Uterus (tissue), 4 donors: ENCODE data around the gene ONECUT3. TPM values are rescaled to one million over a fixed set of nuclear protein-coding genes. Genes with fewer than 3 reads are reported as not detected.

ENCODE experiments used
- DNase-seq, 2 donors: peaks; one replicate each; pipeline ENCODE4 v3.0.0-alpha.2; 2019 to 2020
- H3K27ac ChIP-seq, 2 donors: fragments of 200-600 bp; sonication (generic); 1 replicate in 1 of 2; 2 replicates in 1 of 2; pipeline ENCODE4 v1.5.1; 2016 to 2018
- H3K27me3 ChIP-seq, 2 donors: fragments of 200-600 bp; sonication (generic); one replicate each; pipeline ENCODE4 v1.5.1; 2018 to 2019; ENCODE audit warnings: control low read depth in 1 of 2
- H3K36me3 ChIP-seq, 2 donors: fragments of 200-600 bp; sonication (generic); one replicate each; pipeline ENCODE4 v1.5.1; 2019; ENCODE audit warnings: control low read depth in 1 of 2
- H3K4me1 ChIP-seq, 2 donors: fragments of 200-600 bp; sonication (generic); one replicate each; pipeline ENCODE4 v1.5.1; 2018 to 2019; ENCODE audit warnings: control low read depth in 1 of 2
- H3K4me3 ChIP-seq, 2 donors: fragments of 200-600 bp; sonication (generic); 1 replicate in 1 of 2; 2 replicates in 1 of 2; pipeline ENCODE4 v1.5.1; 2018 to 2019; ENCODE audit warnings: mild to moderate bottlenecking in 1 of 2
- H3K9me3 ChIP-seq, 2 donors: fragments of 200-600 bp; sonication (generic); one replicate each; pipeline ENCODE4 v1.5.1; 2019; ENCODE audit warnings: control low read depth in 1 of 2
- POLR2A ChIP-seq, 2 donors: fragments of 450-650 bp; IDR thresholded peaks; one replicate each; pipeline ENCODE4 v1.6.1; 2016; ENCODE audit warnings: antibody characterized with exemption in 2 of 2, mild to moderate bottlenecking in 1 of 2, moderate library complexity in 1 of 2
- intact Hi-C: fragments of 100-400 bp; cut with DNase I; formaldehyde crosslinking; loops from one replicate; pipeline ENCODE4 v1.15.1; 2023; ENCODE audit warnings: low total_unique reads
- total RNA-seq, 4 donors: library from RNA; depleted of rRNA in 3 of 4; stranded (reverse); fragments of >200 nt in 3 of 4; gene quantifications; one replicate each; pipeline versions ENCODE4 v1.1.0 to v1.2.4, GENCODE V29; 2014 to 2023
- TF ChIP-seq, protein P1 (sequence below), 4 experiments: fragments of 200-600 bp in 2 of 4; fragments of 450-650 bp in 2 of 4; sonication (generic) in 2 of 4; IDR thresholded peaks; one replicate each; pipeline ENCODE4 v1.5.1; 2016 to 2019; ENCODE audit warnings: antibody characterized with exemption in 4 of 4, mild to moderate bottlenecking in 2 of 4, moderate library complexity in 1 of 4
- donor health status: DM: yes; HTN: yes; CAD: no.

The ONECUT3 gene
- total RNA-seq, 4 donors from 2014 or later, result not detected

DNA sequence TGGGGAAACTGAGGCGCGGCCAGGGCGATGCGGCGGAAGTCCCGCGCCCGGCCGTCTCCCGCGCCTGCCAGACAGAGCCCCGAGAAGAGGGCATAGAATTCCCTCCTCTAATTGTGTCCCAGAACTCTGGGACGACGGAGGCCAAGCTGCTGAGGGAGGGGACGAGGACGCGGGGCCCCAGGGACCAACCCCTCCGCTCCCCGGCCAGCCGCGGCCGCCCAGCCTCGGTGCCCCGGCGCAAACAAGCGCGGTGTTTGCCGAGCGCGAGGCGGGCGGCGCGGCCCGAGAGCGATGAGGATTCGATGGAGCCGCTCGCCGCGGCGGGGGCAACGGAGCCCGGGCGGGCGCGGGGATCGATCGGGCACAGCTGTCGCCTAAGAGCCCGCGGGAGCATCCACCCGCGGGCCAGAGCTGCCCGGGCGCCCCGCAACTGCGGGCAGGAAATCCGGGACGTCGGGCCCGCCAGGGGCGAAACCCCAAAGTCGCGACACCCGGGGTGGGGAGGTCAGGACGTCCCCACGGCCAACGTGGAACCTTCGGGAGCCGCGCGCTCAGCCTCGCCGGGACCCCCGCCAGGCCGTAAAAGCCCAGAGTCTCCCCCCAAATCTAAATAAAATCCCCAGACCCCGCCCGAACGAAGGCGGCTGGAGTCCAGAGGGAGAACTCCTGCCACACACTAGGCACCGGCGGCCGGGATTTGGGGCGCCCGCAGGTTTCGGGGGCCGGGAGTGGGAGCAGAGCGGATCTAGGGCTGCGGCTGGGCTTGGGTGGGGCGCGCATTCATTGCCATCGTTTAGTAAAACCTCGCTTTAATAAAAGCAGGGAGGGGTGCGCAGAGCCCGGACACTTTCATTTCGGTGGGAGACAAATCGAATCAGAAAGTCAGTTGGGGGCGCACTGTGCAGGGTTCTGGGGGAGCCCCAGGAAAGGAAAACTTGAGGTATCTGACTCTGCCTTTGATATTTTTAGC is 3.6 kb upstream of the ONECUT3 start:
- no peaks in the 10 kb centered on the region for H3K9me3 ChIP-seq
- H3K27ac ChIP-seq, result no peak overlapping the region
- no peak for DNase-seq
- TF ChIP-seq, protein P1, sequence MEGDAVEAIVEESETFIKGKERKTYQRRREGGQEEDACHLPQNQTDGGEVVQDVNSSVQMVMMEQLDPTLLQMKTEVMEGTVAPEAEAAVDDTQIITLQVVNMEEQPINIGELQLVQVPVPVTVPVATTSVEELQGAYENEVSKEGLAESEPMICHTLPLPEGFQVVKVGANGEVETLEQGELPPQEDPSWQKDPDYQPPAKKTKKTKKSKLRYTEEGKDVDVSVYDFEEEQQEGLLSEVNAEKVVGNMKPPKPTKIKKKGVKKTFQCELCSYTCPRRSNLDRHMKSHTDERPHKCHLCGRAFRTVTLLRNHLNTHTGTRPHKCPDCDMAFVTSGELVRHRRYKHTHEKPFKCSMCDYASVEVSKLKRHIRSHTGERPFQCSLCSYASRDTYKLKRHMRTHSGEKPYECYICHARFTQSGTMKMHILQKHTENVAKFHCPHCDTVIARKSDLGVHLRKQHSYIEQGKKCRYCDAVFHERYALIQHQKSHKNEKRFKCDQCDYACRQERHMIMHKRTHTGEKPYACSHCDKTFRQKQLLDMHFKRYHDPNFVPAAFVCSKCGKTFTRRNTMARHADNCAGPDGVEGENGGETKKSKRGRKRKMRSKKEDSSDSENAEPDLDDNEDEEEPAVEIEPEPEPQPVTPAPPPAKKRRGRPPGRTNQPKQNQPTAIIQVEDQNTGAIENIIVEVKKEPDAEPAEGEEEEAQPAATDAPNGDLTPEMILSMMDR (IDR thresholded peaks at IDR 0.05), result no peak
- peaks cover 0 to 24% of the 10 kb centered on the region in 2 donors for H3K4me1 ChIP-seq
- H3K36me3 ChIP-seq, result no peaks in the 10 kb centered on the region
- intact Hi-C loops, result no loop called here
- no peak overlapping the region for H3K4me3 ChIP-seq
- peaks cover 22 to 70% of the 10 kb centered on the region in 2 donors for H3K27me3 ChIP-seq

DNA sequence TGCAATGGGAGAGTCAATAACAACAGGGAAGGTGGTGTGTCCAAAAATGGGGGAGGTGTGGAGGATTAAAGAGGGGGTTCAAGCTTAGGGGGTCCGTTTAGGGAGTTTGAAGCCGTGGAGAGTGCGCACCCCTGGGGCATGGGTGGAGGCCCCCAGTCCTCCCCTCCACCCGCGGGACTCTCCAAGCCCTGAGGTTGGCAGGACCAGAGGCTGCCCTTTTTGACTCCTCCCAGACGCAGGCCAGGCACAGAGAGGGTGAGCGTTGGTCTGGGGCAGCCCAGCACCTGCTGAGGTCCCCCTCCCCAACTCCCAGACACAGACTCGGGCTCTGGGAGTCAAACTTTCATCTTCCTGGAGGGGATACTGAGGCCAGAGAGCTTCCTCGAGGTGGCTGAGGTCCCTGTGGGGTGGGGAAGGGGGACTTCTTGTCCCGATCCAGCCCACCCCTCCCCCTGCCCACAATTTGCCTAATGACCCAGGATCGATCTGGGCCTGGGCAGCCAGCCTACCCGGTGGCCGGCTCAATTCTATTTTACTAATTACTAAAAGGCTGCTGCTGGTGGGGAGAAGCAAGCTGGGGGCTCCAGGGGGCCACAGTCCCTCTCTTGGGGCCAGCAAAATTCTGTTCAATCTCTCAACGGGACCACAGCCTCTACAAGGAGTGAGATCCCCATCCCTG is 2.8 kb upstream of the ONECUT3 start:
- H3K4me3 ChIP-seq, result no peak overlapping the region
- DNase-seq, result no peak
- no peak overlapping the region for H3K27ac ChIP-seq
- peaks cover 0 to 27% of the 10 kb centered on the region in 2 donors for H3K4me1 ChIP-seq
- no peaks in the 10 kb centered on the region for H3K36me3 ChIP-seq
- no peak for TF ChIP-seq POLR2A (IDR thresholded peaks at IDR 0.05)
- TF ChIP-seq, protein P1 (IDR thresholded peaks at IDR 0.05), result no peak
- no peaks in the 10 kb centered on the region for H3K9me3 ChIP-seq
- peaks cover 22 to 68% of the 10 kb centered on the region in 2 donors for H3K27me3 ChIP-seq
- intact Hi-C loops, result no loop called here

DNA sequence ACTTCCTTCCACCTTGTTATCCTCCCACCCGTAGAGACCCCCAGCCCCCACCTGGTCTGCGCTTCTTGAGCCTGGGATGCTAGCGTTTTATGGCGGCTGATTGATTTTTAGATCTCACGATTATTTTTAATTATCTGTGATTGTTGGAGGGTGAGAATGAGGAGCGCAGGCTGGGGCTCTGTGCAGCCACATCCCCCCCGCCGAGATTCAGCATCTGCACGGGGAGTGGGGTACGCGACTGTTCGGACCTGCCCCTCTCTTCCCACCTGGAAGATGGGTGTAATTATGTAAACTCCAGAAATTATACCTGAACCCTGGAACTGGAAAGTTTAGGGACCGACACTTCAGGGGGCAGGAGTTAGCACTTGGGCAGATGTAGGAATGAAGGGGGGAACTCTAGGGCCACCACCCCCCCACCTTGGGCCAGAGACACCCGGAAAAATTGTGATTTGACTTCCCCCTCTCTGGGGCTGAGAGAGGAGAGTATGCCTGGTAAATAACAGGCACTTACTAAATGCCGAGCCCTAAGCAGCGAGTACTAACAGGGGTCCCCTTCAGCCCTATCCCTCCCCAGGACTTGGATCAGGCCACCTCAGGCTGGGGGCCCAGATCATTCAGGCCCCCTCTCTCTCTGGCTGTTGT is 1.8 kb upstream of the ONECUT3 start:
- Histone ChIP-seq H3K9me3 (no peaks in the 10 kb centered on the region), H3K27me3 (peaks cover 22 to 75% of the 10 kb centered on the region in 2 donors)
- intact Hi-C loops, result no loop called here

DNA sequence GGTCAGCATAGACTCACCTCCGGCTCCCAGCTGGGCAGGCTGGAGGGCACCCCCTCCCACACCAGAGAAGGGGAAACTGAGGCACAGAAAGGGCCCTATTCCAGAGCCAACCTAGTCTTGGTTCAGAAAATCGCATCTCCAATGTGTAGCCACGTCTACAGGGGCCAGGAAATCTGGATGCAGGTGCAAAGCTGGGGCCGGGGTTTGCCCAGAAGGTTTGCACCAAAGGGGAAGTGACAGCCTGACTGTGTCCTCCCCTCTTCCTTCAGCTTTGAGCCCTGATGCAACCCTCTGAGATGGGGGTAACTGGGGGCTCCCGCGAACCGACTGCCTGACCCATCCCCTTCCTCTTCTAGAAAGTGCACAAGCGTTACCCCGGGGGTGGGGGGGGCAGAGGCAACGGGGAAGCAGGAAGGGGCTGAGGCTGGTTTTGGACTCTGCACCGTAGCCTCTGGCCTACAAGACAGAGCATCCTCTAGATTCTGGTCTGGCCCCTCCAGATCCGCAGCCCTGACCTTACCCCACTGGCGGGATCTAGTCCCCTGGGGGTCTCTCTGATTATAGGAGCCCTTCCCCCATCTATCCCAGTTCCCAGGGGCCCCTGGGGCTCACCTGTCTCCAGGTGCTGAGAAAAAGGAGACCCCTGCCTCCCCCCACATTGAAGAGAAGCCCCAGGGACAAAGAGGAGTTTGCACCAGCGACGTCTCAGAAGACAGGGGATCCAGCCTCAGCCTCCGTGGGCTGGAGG is 1.1 kb upstream of the ONECUT3 start:
- Histone ChIP-seq H3K9me3 (no peaks in the 10 kb centered on the region), H3K27ac (no peak overlapping the region), H3K36me3 (no peaks in the 10 kb centered on the region), H3K4me3 (no peak overlapping the region), H3K27me3 (peaks cover 22 to 73% of the 10 kb centered on the region in 2 donors), H3K4me1 (peaks cover 0 to 27% of the 10 kb centered on the region in 2 donors)
- DNase-seq, result no peak
- TF ChIP-seq POLR2A (IDR thresholded peaks at IDR 0.05), result no peak
- TF ChIP-seq, protein P1 (IDR thresholded peaks at IDR 0.05), result no peak
- intact Hi-C loops, result no loop called here

More for the DNA sequence above, 1.8 kb upstream of the ONECUT3 start:
- TF ChIP-seq, protein P1 (IDR thresholded peaks at IDR 0.05), result no peak
- no peak for TF ChIP-seq POLR2A (IDR thresholded peaks at IDR 0.05)
- H3K4me1 ChIP-seq, result peaks cover 0 to 27% of the 10 kb centered on the region in 2 donors
- H3K36me3 ChIP-seq, result no peaks in the 10 kb centered on the region
- H3K4me3 ChIP-seq, result no peak overlapping the region
- no peak overlapping the region for H3K27ac ChIP-seq
- no peak for DNase-seq
